ENCODE measurements around the gene EMC1.
A peak's percentile ranks its signal among the peaks of the same experiment; 100 is the strongest.

Gene EMC1

GRCh38 chr1:19206947-19207346, 44.4 kb downstream of the EMC1 start:
- DNase-seq (ENCODE audit: low spot score), result no peak
- TF ChIP-seq CTCF (IDR thresholded peaks at IDR 0.05; ENCODE audit: extremely low read depth, missing control alignments), result no peak

GRCh38 chr1:19205845-19206244, 45.5 kb downstream of the EMC1 start:
- DNase-seq (ENCODE audit: low spot score), result no peak
- no peak for TF ChIP-seq CTCF (IDR thresholded peaks at IDR 0.05; ENCODE audit: extremely low read depth, missing control alignments)

GRCh38 chr1:19205403-19205802, 45.9 kb downstream of the EMC1 start:
- DNase-seq (ENCODE audit: low spot score), result peak; percentile 45
- no peak for TF ChIP-seq CTCF (IDR thresholded peaks at IDR 0.05; ENCODE audit: extremely low read depth, missing control alignments)

GRCh38 chr1:19204446-19205266, 46.7 kb downstream of the EMC1 start:
- TF ChIP-seq CTCF (IDR thresholded peaks at IDR 0.05; ENCODE audit: extremely low read depth, missing control alignments), result no peak
- no peak for DNase-seq (ENCODE audit: low spot score)

GRCh38 chr1:19203440-19203839, 47.9 kb downstream of the EMC1 start:
- no peak for TF ChIP-seq CTCF (IDR thresholded peaks at IDR 0.05; ENCODE audit: extremely low read depth, missing control alignments)
- DNase-seq (ENCODE audit: low spot score), result no peak

- TF ChIP-seq CTCF (IDR thresholded peaks at IDR 0.05; ENCODE audit: extremely low read depth, missing control alignments), result no peak
- DNase-seq (ENCODE audit: low spot score), result no peak
Measured at GRCh38 chr1:19202396-19202795, 48.9 kb downstream of the EMC1 start.

GRCh38 chr1:19199969-19200604, 51.2 kb downstream of the EMC1 start:
- no peak for TF ChIP-seq CTCF (IDR thresholded peaks at IDR 0.05; ENCODE audit: extremely low read depth, missing control alignments)
- no peak for DNase-seq (ENCODE audit: low spot score)
